Hepatocyte (in vitro differentiated cells): ENCODE measurements around the gene XBP1.

Experiments used
- EZH2 ChIP-seq: fragments of 200-600 bp; sonication (generic); IDR thresholded peaks from 2 replicates; pipeline ENCODE4 v1.6.1; 2016; ENCODE audit warnings: antibody characterized with exemption, mild to moderate bottlenecking, borderline replicate concordance
- EZH2phosphoT487 ChIP-seq: fragments of 200-600 bp; sonication (generic); IDR thresholded peaks from one replicate; pipeline ENCODE4 v1.6.1; 2018; ENCODE audit warnings: antibody characterized with exemption, mild to moderate bottlenecking, low read depth, moderate library complexity; ENCODE audit not compliant: unreplicated experiment, severe bottlenecking
- TF ChIP-seq, protein P1 (sequence below): fragments of 200-600 bp; sonication (generic); IDR thresholded peaks from 2 replicates; pipeline ENCODE4 v1.5.1; 2016; ENCODE audit warnings: antibody characterized with exemption, mild to moderate bottlenecking; ENCODE audit not compliant: poor library complexity

DNA sequence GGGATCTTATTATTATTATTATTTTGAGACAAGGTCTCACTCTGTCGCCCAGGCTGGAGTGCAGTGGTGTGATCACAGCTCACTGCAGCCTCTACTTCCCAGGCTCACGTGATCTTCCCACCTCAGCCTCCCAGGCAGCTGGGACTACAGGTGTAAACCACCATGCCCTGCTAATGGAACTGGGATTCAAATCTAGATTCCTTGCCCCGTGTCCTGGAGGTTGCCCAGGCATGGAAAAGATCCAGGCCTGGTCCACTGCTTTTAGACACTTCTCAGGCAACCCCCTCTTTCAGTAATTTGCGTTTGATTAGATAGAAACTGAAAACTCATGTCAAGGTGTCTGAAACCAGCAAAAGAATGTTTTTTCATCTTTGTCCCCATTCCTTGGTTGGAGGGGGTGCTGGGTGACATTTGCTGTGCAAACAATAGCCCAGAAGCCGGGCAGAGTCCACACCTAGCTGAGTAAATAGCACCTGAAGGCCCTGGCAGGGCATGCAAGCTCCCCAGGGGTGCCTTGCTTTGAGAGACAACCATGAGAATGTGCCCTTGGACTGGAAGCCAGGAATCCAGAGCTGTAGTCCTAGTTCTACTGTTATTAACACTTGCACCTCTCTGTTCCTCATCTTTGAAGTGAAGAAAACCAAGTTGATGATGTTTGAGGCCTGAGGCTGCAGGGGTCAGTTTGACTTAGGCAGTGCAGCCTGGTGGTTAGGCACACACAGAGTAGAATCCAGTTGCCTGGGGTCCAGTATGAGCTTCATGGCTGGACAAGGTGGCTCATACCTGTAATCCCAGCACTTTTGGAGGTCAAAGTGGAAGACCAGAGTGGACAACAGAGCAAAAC is 19.1 kb upstream of the XBP1 start:
- TF ChIP-seq, protein P1, sequence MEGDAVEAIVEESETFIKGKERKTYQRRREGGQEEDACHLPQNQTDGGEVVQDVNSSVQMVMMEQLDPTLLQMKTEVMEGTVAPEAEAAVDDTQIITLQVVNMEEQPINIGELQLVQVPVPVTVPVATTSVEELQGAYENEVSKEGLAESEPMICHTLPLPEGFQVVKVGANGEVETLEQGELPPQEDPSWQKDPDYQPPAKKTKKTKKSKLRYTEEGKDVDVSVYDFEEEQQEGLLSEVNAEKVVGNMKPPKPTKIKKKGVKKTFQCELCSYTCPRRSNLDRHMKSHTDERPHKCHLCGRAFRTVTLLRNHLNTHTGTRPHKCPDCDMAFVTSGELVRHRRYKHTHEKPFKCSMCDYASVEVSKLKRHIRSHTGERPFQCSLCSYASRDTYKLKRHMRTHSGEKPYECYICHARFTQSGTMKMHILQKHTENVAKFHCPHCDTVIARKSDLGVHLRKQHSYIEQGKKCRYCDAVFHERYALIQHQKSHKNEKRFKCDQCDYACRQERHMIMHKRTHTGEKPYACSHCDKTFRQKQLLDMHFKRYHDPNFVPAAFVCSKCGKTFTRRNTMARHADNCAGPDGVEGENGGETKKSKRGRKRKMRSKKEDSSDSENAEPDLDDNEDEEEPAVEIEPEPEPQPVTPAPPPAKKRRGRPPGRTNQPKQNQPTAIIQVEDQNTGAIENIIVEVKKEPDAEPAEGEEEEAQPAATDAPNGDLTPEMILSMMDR, result no peak
- TF ChIP-seq EZH2 (no peak), EZH2phosphoT487 (no peak)
